HG02678 (cell line): Measurements from ENCODE around the gene CPSF3.

Experiments used
- ATAC-seq: cut with Tn5 transposase; IDR thresholded peaks from one replicate; pipeline ENCODE4 v1.9.1; 2021; ENCODE audit warnings: mild to moderate bottlenecking, moderate library complexity; ENCODE audit not compliant: unreplicated experiment

CPSF3 gene

GRCh38 chr2:9423100-9423921, at the start of gene CPSF3, which contains the start of gene ITGB1BP1:
CPSF3 (plus strand) TSS chr2:9423654; CDS start chr2:9423774, 120 bp downstream.
ITGB1BP1 (minus strand) TSS chr2:9423528; CDS start chr2:9418697, 4,831 bp downstream.
- peak; percentile 86 for ATAC-seq

GRCh38 chr2:9374071-9374730, 49.3 kb upstream of the CPSF3 start:
- ATAC-seq: no peak

GRCh38 chr2:9375857-9376428, 47.5 kb upstream of the CPSF3 start:
- ATAC-seq: no peak

- no peak for ATAC-seq
These were observed 45.9 kb upstream of the CPSF3 start for GRCh38 chr2:9377461-9378097.

GRCh38 chr2:9378433-9379390, 44.7 kb upstream of the CPSF3 start:
- ATAC-seq: no peak

GRCh38 chr2:9379391-9379755, 44.1 kb upstream of the CPSF3 start:
- ATAC-seq: no peak

GRCh38 chr2:9380702-9381628, 42.5 kb upstream of the CPSF3 start:
- no peak for ATAC-seq

GRCh38 chr2:9382604-9383235, 40.7 kb upstream of the CPSF3 start:
- no peak for ATAC-seq

- ATAC-seq: no peak
These were observed 38.9 kb upstream of the CPSF3 start for GRCh38 chr2:9384521-9384920.

- no peak for ATAC-seq
These were observed 37.6 kb upstream of the CPSF3 start for GRCh38 chr2:9385841-9386240.

- ATAC-seq: no peak
These were observed 35.2 kb upstream of the CPSF3 start for GRCh38 chr2:9388199-9388681.

- no peak for ATAC-seq
These were observed 34.2 kb upstream of the CPSF3 start for GRCh38 chr2:9388950-9389911.

- no peak for ATAC-seq
These were observed 33.2 kb upstream of the CPSF3 start for GRCh38 chr2:9390151-9390850.

- ATAC-seq: no peak
These were observed 32.5 kb upstream of the CPSF3 start for GRCh38 chr2:9390991-9391390.

- ATAC-seq: no peak
These were observed 31.3 kb upstream of the CPSF3 start for GRCh38 chr2:9391961-9392720.
